CD4-positive, alpha-beta T cell (primary cell): ENCODE results near the gene PDLIM1. TPM values are rescaled to one million over a fixed set of nuclear protein-coding genes. Genes with fewer than 3 reads are reported as not detected.
"Not testable (repeated sequence)": the region's sequence is repeated elsewhere in the genome, so short reads cannot be mapped to it uniquely, and the experiment has no call there.

ENCODE experiments used
- ATAC-seq: fragments of 200-7000 bp; cut with Tn5 transposase; one replicate; pipeline ENCODE4 v1.10.0; 2022; ENCODE audit warnings: mild to moderate bottlenecking; ENCODE audit not compliant: poor library complexity
- CTCF ChIA-PET: fragments of 350-600 bp; sonication (Branson Sonifier 250); formaldehyde crosslinking; loops from one replicate; lab custom pipeline; 2021; ENCODE audit warnings: antibody characterized with exemption, inconsistent platforms; lab: Charles Lee
- POLR2A ChIA-PET: fragments of 350-600 bp; sonication (Branson Sonifier 250); formaldehyde crosslinking; loops from one replicate; lab custom pipeline; 2021; ENCODE audit warnings: antibody characterized with exemption, inconsistent platforms; lab: Charles Lee
- DNase-seq, 14 experiments: peaks; one replicate each; pipeline ENCODE4 v3.0.0-alpha.2; 2013 to 2020; ENCODE audit warnings: mixed read lengths in 2 of 14
- H3K27ac ChIP-seq, 2 donors: one replicate each; pipeline versions ENCODE4 v1.5.1 to v1.7.0; 2013; ENCODE audit warnings: low read length in 2 of 2, low read depth in 1 of 2, mild to moderate bottlenecking in 1 of 2
- H3K27me3 ChIP-seq, 2 experiments: 1 replicate in 1 of 2; 2 replicates in 1 of 2; pipeline versions ENCODE4 v1.6.1 to v1.7.0; 2013; ENCODE audit warnings: low read length in 2 of 2, control low read depth in 1 of 2, mild to moderate bottlenecking in 1 of 2, moderate library complexity in 1 of 2; ENCODE audit not compliant: insufficient read depth in 2 of 2, control insufficient read depth in 1 of 2
- H3K36me3 ChIP-seq: one replicate; pipeline ENCODE4 v1.6.1; 2013; ENCODE audit warnings: low read length, control low read depth; ENCODE audit not compliant: insufficient read depth
- H3K4me1 ChIP-seq: one replicate; pipeline ENCODE4 v1.6.1; 2013; ENCODE audit warnings: low read length, control low read depth; ENCODE audit not compliant: insufficient read depth
- H3K4me3 ChIP-seq: one replicate; pipeline ENCODE4 v1.5.1; 2013; ENCODE audit warnings: mild to moderate bottlenecking, low read length, moderate library complexity
- H3K9me3 ChIP-seq, 2 experiments: 1 replicate in 1 of 2; 2 replicates in 1 of 2; pipeline versions ENCODE4 v1.6.1 to v1.7.0; 2013; ENCODE audit warnings: low read length in 2 of 2, mild to moderate bottlenecking in 2 of 2, control low read depth in 1 of 2, moderate library complexity in 1 of 2; ENCODE audit not compliant: control insufficient read depth in 1 of 2, insufficient read depth in 1 of 2
- H3K27ac Mint-ChIP-seq: one replicate; pipeline ENCODE4 v1.8.0; 2020; ENCODE audit warnings: mixed read lengths
- H3K27me3 Mint-ChIP-seq: one replicate; pipeline ENCODE4 v1.8.0; 2021; ENCODE audit warnings: mixed read lengths
- H3K36me3 Mint-ChIP-seq: one replicate; pipeline ENCODE4 v1.8.0; 2021; ENCODE audit warnings: low read depth, mixed read lengths
- H3K4me1 Mint-ChIP-seq: one replicate; pipeline ENCODE4 v1.8.0; 2021; ENCODE audit warnings: low read depth, mixed read lengths
- H3K4me3 Mint-ChIP-seq: one replicate; pipeline ENCODE4 v1.8.0; 2020; ENCODE audit warnings: mild to moderate bottlenecking, mixed read lengths
- H3K9me3 Mint-ChIP-seq: one replicate; pipeline ENCODE4 v1.8.0; 2020; ENCODE audit warnings: mixed read lengths
- intact Hi-C, 2 experiments: fragments of 100-400 bp; cut with DNase I in 1 of 2; cut with micrococcal nuclease in 1 of 2; formaldehyde crosslinking; loops; one replicate each; pipeline versions ENCODE4 v1.15.1 to v1.9.0; 2023 to 2025; cut with DNase I, micrococcal nuclease
- total RNA-seq, 174 experiments: library from RNA in 2 of 174; stranded (reverse) in 2 of 174; gene quantifications; one replicate each; pipeline ENCODE4 v1.2.3 and lab custom pipeline; 2021 to 2026
- TF ChIP-seq, protein P1 (sequence below): fragments of 200-600 bp; IDR thresholded peaks from one replicate; pipeline ENCODE4 v1.8.0; 2022; ENCODE audit warnings: antibody characterized with exemption, mild to moderate bottlenecking

PDLIM1 gene
- total RNA-seq, 2 experiments from 2014 or later: 0.41 to 0.75 TPM

DNA sequence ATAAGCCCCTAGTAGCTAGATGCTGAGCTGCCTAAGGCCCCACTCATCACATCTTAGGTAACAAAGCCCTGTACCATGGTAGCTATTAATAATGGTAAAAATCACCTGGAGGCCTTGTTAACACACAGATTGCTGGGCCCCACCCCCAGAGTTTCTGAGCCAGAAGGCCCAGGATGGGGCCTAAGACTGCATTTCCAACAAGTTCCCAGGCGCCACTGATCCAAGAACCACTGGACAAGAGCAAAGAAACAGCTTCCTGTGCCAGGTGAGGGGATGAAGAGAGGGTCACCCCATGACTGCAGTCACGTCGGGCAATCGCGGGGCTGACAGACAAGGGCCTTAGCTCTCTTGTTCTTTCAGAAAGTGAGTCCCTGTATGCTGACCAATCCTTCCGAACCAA, 50.0 kb downstream of the PDLIM1 start:
- intact Hi-C loops: loop anchor here (5.0 to 10.0 kb wide), 3 partner anchors 59 to 364 kb away; no protein-coding TSS in a partner anchor
- TF ChIP-seq, protein P1, sequence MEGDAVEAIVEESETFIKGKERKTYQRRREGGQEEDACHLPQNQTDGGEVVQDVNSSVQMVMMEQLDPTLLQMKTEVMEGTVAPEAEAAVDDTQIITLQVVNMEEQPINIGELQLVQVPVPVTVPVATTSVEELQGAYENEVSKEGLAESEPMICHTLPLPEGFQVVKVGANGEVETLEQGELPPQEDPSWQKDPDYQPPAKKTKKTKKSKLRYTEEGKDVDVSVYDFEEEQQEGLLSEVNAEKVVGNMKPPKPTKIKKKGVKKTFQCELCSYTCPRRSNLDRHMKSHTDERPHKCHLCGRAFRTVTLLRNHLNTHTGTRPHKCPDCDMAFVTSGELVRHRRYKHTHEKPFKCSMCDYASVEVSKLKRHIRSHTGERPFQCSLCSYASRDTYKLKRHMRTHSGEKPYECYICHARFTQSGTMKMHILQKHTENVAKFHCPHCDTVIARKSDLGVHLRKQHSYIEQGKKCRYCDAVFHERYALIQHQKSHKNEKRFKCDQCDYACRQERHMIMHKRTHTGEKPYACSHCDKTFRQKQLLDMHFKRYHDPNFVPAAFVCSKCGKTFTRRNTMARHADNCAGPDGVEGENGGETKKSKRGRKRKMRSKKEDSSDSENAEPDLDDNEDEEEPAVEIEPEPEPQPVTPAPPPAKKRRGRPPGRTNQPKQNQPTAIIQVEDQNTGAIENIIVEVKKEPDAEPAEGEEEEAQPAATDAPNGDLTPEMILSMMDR: no peak
- ATAC-seq (no peak), DNase-seq (no peak)
- Histone ChIP-seq H3K4me3 (no peak overlapping the region), H3K36me3 (no peaks in the 10 kb centered on the region), H3K4me1 (no peaks in the 10 kb centered on the region), H3K27me3 (no peaks in the 10 kb centered on the region), H3K27ac (no peak overlapping the region), H3K9me3 (peaks cover 0 to 5% of the 10 kb centered on the region in 2 experiments)
- ChIA-PET CTCF (no interaction called here), POLR2A (no interaction called here)
- Mint-ChIP-seq H3K36me3 (no peaks in the 10 kb centered on the region), H3K4me1 (no peaks in the 10 kb centered on the region), H3K9me3 (no peaks in the 10 kb centered on the region), H3K27ac (no peak overlapping the region), H3K4me3 (no peak overlapping the region), H3K27me3 (peaks cover 7% of the 10 kb centered on the region)

DNA sequence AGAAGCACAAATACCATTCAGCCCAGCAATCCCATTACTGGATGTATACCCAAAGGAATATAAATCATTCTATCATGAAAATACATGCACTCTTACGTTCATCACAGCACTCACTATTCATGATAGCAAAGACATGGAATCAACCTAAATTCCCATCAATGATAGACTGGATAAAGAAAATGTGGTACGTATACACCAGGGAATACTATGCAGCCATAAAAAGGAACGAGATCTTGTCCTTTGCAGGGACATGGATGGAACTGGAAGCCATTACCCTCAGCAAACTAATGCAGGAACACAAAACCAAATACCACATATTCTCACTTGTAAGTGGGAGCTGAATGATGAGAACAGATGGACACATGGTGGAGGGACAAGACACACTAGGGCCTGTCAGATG, 50.7 kb downstream of the PDLIM1 start:
- POLR2A ChIA-PET, H3K9me3 Mint-ChIP-seq, H3K36me3 Mint-ChIP-seq, DNase-seq, H3K27ac Mint-ChIP-seq, H3K4me1 Mint-ChIP-seq, H3K4me1 ChIP-seq, H3K27ac ChIP-seq, ATAC-seq, H3K4me3 Mint-ChIP-seq, H3K4me3 ChIP-seq, H3K27me3 ChIP-seq, H3K9me3 ChIP-seq, H3K36me3 ChIP-seq, H3K27me3 Mint-ChIP-seq, CTCF ChIA-PET: not testable (repeated sequence)
- intact Hi-C loops: loop anchor here (5.0 to 10.0 kb wide), 3 partner anchors 58 to 365 kb away; no protein-coding TSS in a partner anchor

DNA sequence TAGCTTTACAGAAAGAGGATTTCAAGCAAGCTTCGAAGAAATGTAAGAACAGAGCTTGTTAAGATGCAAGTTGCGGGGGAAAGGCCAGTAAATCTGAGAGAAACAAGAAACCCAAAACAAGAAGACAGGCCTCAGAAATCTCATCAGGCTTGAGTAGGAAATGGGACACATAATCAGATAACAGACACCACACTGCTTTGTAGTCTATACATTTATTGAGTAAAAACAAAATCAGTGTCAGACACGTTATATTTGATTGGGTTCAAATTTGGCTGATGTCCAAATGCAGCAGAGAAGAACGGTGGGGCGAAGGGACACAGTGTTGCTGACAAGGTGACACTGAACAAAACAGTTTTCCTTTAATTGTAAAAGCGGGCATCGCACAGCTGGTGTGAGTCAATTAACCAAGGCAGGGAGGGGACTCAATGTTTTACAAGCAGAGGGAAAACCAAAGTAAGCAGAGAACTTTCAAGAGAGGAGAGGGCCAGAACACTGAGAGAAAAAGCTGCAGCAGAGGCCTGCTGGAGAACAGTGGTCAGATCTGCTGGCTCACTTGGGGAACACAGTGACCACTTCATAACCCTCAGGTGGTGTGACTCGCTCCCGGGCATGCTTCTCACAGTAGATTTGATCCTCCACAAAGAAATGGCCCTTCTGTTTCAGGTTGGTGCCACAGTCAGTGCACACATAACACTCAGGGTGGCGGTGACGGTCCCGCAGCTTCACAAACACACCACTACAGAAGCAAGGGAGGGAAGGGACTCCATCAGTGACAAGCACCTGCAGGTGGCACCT, 53.2 kb downstream of the PDLIM1 start:
- TF ChIP-seq, protein P1: no peak
- H3K27ac ChIP-seq: no peak overlapping the region
- H3K9me3 ChIP-seq: peaks cover 0 to 5% of the 10 kb centered on the region in 2 experiments
- no peaks in the 10 kb centered on the region for H3K36me3 ChIP-seq
- Mint-ChIP-seq H3K4me1 (no peaks in the 10 kb centered on the region), H3K36me3 (no peaks in the 10 kb centered on the region), H3K4me3 (no peak overlapping the region), H3K27ac (no peak overlapping the region), H3K9me3 (no peaks in the 10 kb centered on the region), H3K27me3 (no peaks in the 10 kb centered on the region)
- H3K4me3 ChIP-seq: no peak overlapping the region
- no peak for DNase-seq
- no peaks in the 10 kb centered on the region for H3K4me1 ChIP-seq
- ATAC-seq: no peak
- intact Hi-C loops: no loop called here
- CTCF ChIA-PET: no interaction called here
- POLR2A ChIA-PET: no interaction called here
- H3K27me3 ChIP-seq: no peaks in the 10 kb centered on the region
